Chondrocyte (in vitro differentiated cells): ENCODE measurements around the gene ADCY6. TPM values are rescaled to one million over a fixed set of nuclear protein-coding genes. Genes with fewer than 3 reads are reported as not detected.
A peak's percentile ranks its signal among the peaks of the same experiment; 100 is the strongest.

Experiments
- DNase-seq: peaks from one replicate; pipeline ENCODE4 v3.0.0; 2021; ENCODE audit warnings: mixed read lengths, low spot score
- H3K27ac Mint-ChIP-seq: one replicate; pipeline ENCODE4 v1.8.0; 2021; ENCODE audit warnings: mild to moderate bottlenecking, moderate library complexity, mixed read lengths; ENCODE audit not compliant: unreplicated experiment
- H3K27me3 Mint-ChIP-seq: 2 replicates; pipeline ENCODE4 v1.8.0; 2021; ENCODE audit warnings: low read depth, mixed read lengths
- H3K36me3 Mint-ChIP-seq: 2 replicates; pipeline ENCODE4 v1.8.0; 2021; ENCODE audit warnings: low read depth, mixed read lengths
- H3K4me1 Mint-ChIP-seq: 2 replicates; pipeline ENCODE4 v1.8.0; 2021; ENCODE audit warnings: low read depth, mild to moderate bottlenecking, mixed read lengths
- H3K4me3 Mint-ChIP-seq: one replicate; pipeline ENCODE4 v1.8.0; 2021; ENCODE audit warnings: mild to moderate bottlenecking, moderate library complexity, mixed read lengths; ENCODE audit not compliant: unreplicated experiment
- H3K9me3 Mint-ChIP-seq: 2 replicates; pipeline ENCODE4 v1.8.0; 2021; ENCODE audit warnings: low read depth, mixed read lengths
- CTCF ChIP-seq: fragments of 200-600 bp; sonication (generic); IDR thresholded peaks from 2 replicates; pipeline ENCODE4 v1.5.0; 2021; ENCODE audit warnings: antibody characterized with exemption, mild to moderate bottlenecking, moderate library complexity
- total RNA-seq: library from RNA; stranded (reverse); gene quantifications from 3 replicates; pipeline ENCODE4 v1.2.1, GENCODE V29; 2021

ADCY6 gene
- total RNA-seq, 1 donor from 2014 or later = 54.9 TPM

- TF ChIP-seq CTCF = no peak
- H3K27me3 Mint-ChIP-seq = no peaks in the 10 kb centered on the region
- H3K4me1 Mint-ChIP-seq = peaks cover 7% of the 10 kb centered on the region
- no peak overlapping the region for H3K4me3 Mint-ChIP-seq
- DNase-seq = no peak
- no peak overlapping the region for H3K27ac Mint-ChIP-seq
- H3K9me3 Mint-ChIP-seq = no peaks in the 10 kb centered on the region
- H3K36me3 Mint-ChIP-seq = no peaks in the 10 kb centered on the region
Measured at GRCh38 chr12:48800457-48800856, 11.6 kb upstream of the ADCY6 start.

- TF ChIP-seq CTCF = no peak
- Mint-ChIP-seq H3K27ac (no peak overlapping the region), H3K4me1 (peaks cover 9% of the 10 kb centered on the region), H3K27me3 (no peaks in the 10 kb centered on the region), H3K9me3 (no peaks in the 10 kb centered on the region), H3K36me3 (no peaks in the 10 kb centered on the region), H3K4me3 (no peak overlapping the region)
- no peak for DNase-seq
Measured at GRCh38 chr12:48796976-48797375, 8.1 kb upstream of the ADCY6 start.

- no peak for DNase-seq
- Mint-ChIP-seq H3K4me1 (peaks cover 9% of the 10 kb centered on the region), H3K36me3 (no peaks in the 10 kb centered on the region), H3K27me3 (no peaks in the 10 kb centered on the region), H3K27ac (no peak overlapping the region), H3K4me3 (no peak overlapping the region), H3K9me3 (no peaks in the 10 kb centered on the region)
- TF ChIP-seq CTCF = peak; percentile 96
Measured at GRCh38 chr12:48795550-48796455, 6.9 kb upstream of the ADCY6 start.

- Mint-ChIP-seq H3K27ac (peak overlapping the region; percentile 49), H3K4me1 (peaks cover 14% of the 10 kb centered on the region), H3K27me3 (no peaks in the 10 kb centered on the region), H3K9me3 (no peaks in the 10 kb centered on the region), H3K4me3 (no peak overlapping the region), H3K36me3 (no peaks in the 10 kb centered on the region)
- TF ChIP-seq CTCF = no peak
- DNase-seq = no peak
Measured at GRCh38 chr12:48794870-48795269, 6.0 kb upstream of the ADCY6 start.

- peaks cover 16% of the 10 kb centered on the region for H3K4me1 Mint-ChIP-seq
- no peak overlapping the region for H3K27ac Mint-ChIP-seq
- no peak for DNase-seq
- H3K27me3 Mint-ChIP-seq = no peaks in the 10 kb centered on the region
- no peaks in the 10 kb centered on the region for H3K9me3 Mint-ChIP-seq
- TF ChIP-seq CTCF = no peak
- H3K4me3 Mint-ChIP-seq = no peak overlapping the region
- H3K36me3 Mint-ChIP-seq = no peaks in the 10 kb centered on the region
Measured at GRCh38 chr12:48793696-48794095, 4.8 kb upstream of the ADCY6 start.
